ENCODE results near the gene GPR132. TPM values are rescaled to one million over a fixed set of nuclear protein-coding genes. Genes with fewer than 3 reads are reported as not detected.
A peak's percentile ranks its signal among the peaks of the same experiment; 100 is the strongest.

Gene GPR132
- total and polyA plus RNA-seq, 9 of the 15 experiments (the other 6 are each of a cell fraction or from before 2014, with no cell fraction given), result 0.01 to 1.1 (median 0.25) TPM; not detected in 1

GRCh38 chr14:105020815-105021655 lies 44.2 kb downstream of the GPR132 start, which contains the start of gene CDCA4 (continued):
- no peak for TF ChIP-seq ZNF398 (CRISPR knock-in tag; IDR thresholded peaks at IDR 0.05)
- TF ChIP-seq ZNF79 (CRISPR knock-in tag; IDR thresholded peaks at IDR 0.05; ENCODE audit: low read depth), result no peak
- TF ChIP-seq ZKSCAN1 (IDR thresholded peaks at IDR 0.05; ENCODE audit: low read depth, low read length), result no peak
- TF ChIP-seq KAT7 (CRISPR knock-in tag; IDR thresholded peaks at IDR 0.05; ENCODE audit: borderline replicate concordance), result no peak
- no peak for TF ChIP-seq ESRRB (CRISPR knock-in tag; IDR thresholded peaks at IDR 0.05; ENCODE audit: borderline replicate concordance)
- TF ChIP-seq NRF1 (conservative IDR thresholded peaks at IDR 0.05 in 1 of 2, IDR thresholded peaks at IDR 0.05 in 1 of 2), result peak; percentile 86 to 88
- TF ChIP-seq E4F1 (CRISPR knock-in tag; IDR thresholded peaks at IDR 0.05; ENCODE audit: borderline replicate concordance), result no peak
- TF ChIP-seq ELK3 (CRISPR knock-in tag; IDR thresholded peaks at IDR 0.05), result no peak
- TF ChIP-seq BMI1 (IDR thresholded peaks at IDR 0.05; ENCODE audit: low read length), result no peak
- TF ChIP-seq TFAM (CRISPR knock-in tag; conservative IDR thresholded peaks at IDR 0.05), result no peak
- no peak for TF ChIP-seq ATF2 (CRISPR knock-in tag; IDR thresholded peaks at IDR 0.05)
- TF ChIP-seq POLR2G (IDR thresholded peaks at IDR 0.05; ENCODE audit: low read depth, low read length), result peak; percentile 95
- no peak for TF ChIP-seq ZNF583 (CRISPR knock-in tag; IDR thresholded peaks at IDR 0.05)
- TF ChIP-seq CREB1 (IDR thresholded peaks at IDR 0.05), result peak; percentile 38; the same call in 1 of the 2 replicates
- TF ChIP-seq CREB1 (CRISPR knock-in tag; IDR thresholded peaks at IDR 0.05), result peak; percentile 31; the same call in 1 of the 2 replicates
- no peak for TF ChIP-seq ILK (tag; IDR thresholded peaks at IDR 0.05; ENCODE audit: borderline replicate concordance, low read depth)
- no peak for TF ChIP-seq PTRF (tag; IDR thresholded peaks at IDR 0.05)
- TF ChIP-seq C11orf30 (IDR thresholded peaks at IDR 0.05; ENCODE audit: low read depth), result no peak
- no peak for TF ChIP-seq ZZZ3 (IDR thresholded peaks at IDR 0.05)
- peak; percentile 70 for TF ChIP-seq KDM5B (IDR thresholded peaks at IDR 0.05; ENCODE audit: insufficient replicate concordance, low read depth, low read length)
- TF ChIP-seq BRD9 (IDR thresholded peaks at IDR 0.05; ENCODE audit: low read depth, partially characterized antibody), result no peak

Data from K562 (cell line).